ENCODE measurements around the gene DNAJC15.

The DNAJC15 gene

DNA sequence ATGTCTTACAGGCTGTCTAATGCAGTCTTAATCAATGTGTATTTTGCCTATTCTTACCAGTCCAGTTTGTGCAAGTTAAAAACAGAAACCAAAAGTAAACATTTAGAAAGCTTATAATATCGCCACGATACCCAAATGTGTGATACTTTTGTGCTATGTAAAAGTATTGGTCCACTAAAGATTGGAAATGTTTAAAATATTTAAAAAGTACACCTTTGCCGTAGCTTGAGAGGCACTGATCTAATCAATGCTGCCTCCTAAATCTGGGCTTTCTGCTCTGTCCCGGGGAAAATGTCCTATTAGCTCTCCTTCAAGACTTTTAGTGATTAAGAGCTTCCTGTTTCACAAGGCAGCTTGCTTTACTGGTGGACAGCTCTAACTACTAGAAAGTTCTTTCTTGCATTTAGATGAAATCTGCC, 64.7 kb downstream of the DNAJC15 start:
- ChIA-PET CTCF (no interaction called here), POLR2A (ENCODE audit: low non-redundant PET) (no interaction called here)
- TF ChIP-seq, protein P1, sequence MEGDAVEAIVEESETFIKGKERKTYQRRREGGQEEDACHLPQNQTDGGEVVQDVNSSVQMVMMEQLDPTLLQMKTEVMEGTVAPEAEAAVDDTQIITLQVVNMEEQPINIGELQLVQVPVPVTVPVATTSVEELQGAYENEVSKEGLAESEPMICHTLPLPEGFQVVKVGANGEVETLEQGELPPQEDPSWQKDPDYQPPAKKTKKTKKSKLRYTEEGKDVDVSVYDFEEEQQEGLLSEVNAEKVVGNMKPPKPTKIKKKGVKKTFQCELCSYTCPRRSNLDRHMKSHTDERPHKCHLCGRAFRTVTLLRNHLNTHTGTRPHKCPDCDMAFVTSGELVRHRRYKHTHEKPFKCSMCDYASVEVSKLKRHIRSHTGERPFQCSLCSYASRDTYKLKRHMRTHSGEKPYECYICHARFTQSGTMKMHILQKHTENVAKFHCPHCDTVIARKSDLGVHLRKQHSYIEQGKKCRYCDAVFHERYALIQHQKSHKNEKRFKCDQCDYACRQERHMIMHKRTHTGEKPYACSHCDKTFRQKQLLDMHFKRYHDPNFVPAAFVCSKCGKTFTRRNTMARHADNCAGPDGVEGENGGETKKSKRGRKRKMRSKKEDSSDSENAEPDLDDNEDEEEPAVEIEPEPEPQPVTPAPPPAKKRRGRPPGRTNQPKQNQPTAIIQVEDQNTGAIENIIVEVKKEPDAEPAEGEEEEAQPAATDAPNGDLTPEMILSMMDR (conservative IDR thresholded peaks at IDR 0.05; ENCODE audit: low read depth), result no peak
- DNase-seq (ENCODE audit: low spot score), result peak; percentile 14
- H3K27ac ChIP-seq, result no peak overlapping the region

DNA sequence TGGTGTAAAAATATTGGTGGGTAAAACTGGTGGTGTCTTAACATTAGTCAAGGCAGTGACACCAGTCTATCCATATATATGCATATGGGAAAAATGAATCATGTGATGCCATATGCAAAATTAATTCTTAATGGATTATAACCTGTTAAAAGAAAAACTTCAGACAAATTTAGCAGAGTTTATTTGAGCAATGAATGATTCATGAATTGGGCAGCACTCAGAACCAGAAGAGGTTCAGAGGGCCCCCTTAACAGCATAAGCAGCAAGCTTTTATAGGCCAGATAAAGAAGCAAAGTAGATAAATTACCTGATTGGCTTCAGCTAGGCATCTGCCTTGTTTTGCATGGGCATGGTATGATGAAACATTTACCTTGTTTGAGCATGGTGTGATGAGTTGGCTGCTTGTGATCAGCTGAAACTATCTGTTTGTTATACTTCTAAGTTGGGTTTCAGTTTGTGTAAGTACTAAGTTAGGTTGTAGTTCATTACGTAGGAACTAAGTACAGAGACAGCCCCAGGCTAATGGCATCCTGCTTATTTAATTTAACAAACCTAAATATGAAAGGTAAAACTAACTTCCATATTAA, 66.6 kb downstream of the DNAJC15 start:
- TF ChIP-seq, protein P1 (conservative IDR thresholded peaks at IDR 0.05; ENCODE audit: low read depth), result no peak

DNA sequence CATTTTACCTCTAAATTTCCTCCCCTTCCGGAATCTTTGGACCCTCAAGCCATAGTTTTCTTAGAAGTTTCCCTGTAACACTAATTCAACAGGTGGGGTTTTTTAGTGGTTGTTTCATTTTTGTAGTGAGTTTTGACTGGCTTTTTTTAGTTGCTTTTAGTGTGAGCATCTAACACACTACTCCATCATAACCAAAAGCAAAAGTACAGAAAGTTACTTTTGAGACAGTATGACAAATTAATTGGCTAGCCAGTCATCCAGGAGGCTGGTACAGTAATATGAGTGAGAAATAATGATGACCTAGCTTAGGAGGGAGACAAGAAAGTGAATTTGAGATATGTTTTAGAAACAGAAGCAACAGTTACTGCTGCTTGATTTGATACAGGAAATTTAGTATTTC, 71.5 kb downstream of the DNAJC15 start:
- TF ChIP-seq, protein P1 (conservative IDR thresholded peaks at IDR 0.05; ENCODE audit: low read depth), result no peak
- no peak overlapping the region for H3K27ac ChIP-seq
- CTCF ChIA-PET, result interaction anchor here (0.7 to 1.4 kb wide), 2 partner anchors 9 to 710 kb away, joined by 3 read pairs; no protein-coding TSS in a partner anchor
- no peak for DNase-seq (ENCODE audit: low spot score)
- POLR2A ChIA-PET (ENCODE audit: low non-redundant PET), result no interaction called here

More for the DNA sequence above, 66.6 kb downstream of the DNAJC15 start:
- DNase-seq (ENCODE audit: low spot score), result no peak
- ChIA-PET CTCF (no interaction called here), POLR2A (ENCODE audit: low non-redundant PET) (no interaction called here)
- H3K27ac ChIP-seq, result no peak overlapping the region

DNA sequence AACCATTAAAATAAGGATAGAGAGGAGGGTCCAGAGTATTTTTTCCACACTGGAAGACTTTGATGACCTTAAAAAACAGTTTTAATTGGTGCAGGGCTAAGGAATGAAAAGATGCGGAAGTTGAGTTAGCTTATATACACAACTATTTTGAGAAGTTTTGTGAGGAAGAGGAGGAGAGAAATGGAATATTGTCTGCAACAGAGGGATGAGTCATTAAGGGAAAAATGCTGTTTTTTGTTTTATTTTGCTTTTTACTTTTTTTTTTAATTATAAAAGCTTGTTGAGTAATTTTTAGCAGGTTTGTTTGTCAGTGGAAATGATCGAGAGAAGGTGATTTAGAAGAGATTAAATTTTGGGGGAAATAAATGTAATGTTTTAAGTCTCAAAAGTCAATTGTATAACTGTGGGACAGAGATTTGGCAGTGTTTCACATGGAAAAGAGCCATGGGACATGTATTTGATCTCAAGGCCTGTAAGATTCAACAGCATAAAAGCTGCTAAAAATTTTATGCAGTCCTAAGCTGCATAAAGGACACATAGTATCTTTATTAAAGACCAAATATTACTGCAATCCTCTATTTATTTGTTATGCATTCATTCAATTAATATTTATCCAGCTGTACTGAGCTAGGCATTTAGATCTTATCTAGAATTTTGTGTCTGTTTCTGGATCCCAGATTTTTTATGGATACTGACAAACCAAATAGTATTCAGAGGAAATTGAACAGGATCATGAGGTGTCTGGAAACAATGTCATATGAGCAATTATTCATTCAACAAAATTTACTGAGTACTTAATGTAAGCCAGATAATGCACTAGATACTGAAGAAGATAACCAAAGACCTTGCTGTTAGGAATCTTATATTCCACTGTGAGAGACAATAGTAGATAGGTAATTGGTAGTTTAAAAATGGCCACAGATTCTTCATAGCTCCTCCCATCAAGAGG, 72.7 kb downstream of the DNAJC15 start:
- CTCF ChIA-PET, result interaction anchor here (0.6 to 0.9 kb wide), 5 partner anchors 13 to 681 kb away, joined by 3 to 5 read pairs (median 3); no protein-coding TSS in a partner anchor
- H3K27ac ChIP-seq, result no peak overlapping the region
- TF ChIP-seq, protein P1 (conservative IDR thresholded peaks at IDR 0.05; ENCODE audit: low read depth), result no peak
- DNase-seq (ENCODE audit: low spot score), result no peak
- POLR2A ChIA-PET (ENCODE audit: low non-redundant PET), result no interaction called here

DNA sequence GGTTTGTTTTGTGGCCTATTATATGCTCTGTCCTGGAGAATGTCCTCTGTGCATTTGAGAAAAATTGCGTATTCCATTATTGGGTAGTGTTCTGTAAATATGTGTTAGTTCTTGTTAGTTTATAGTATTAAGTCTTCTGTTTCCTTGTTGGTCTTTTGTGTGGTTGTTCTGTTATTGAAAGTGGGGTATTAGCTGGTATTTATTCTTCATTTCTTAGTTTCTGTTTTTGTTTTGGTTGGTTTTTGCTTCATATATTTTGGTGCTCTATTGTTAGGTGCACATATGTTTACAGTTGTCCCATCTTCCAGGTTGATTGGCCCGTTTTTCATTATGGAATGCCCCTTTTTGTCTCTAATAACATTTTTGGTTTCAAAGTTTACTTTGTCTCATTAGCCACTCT, 77.3 kb downstream of the DNAJC15 start:
- no peak for DNase-seq (ENCODE audit: low spot score)
- CTCF ChIA-PET, result interaction anchor here (0.6 kb wide), 1 partner anchor 61 kb away, joined by 3 read pairs; no protein-coding TSS in a partner anchor
- TF ChIP-seq, protein P1 (conservative IDR thresholded peaks at IDR 0.05; ENCODE audit: low read depth), result no peak
- POLR2A ChIA-PET (ENCODE audit: low non-redundant PET), result no interaction called here
- no peak overlapping the region for H3K27ac ChIP-seq

DNA sequence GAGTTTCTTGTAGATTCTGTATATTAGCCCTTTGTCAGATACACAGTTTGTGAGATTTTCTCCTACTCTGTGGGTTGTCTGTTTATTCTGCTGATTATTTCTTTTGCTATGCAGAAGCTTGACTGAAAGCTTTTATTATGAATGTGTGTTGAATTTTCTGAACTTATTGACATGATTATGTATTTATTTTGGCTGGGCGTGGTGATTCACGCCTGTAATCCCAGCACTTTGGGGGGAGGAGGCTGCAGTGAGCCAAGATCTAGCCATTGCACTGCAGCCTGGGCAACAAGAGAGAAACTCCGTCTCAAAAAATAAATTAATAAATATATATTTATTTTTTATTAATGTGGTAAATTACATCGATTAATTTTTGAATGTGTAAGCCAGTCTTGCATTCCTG, 78.9 kb downstream of the DNAJC15 start:
- no peak for DNase-seq (ENCODE audit: low spot score)
- no peak overlapping the region for H3K27ac ChIP-seq
- ChIA-PET POLR2A (ENCODE audit: low non-redundant PET) (no interaction called here), CTCF (no interaction called here)
- TF ChIP-seq, protein P1 (conservative IDR thresholded peaks at IDR 0.05; ENCODE audit: low read depth), result no peak
